Suprapubic skin (tissue), 4 donors: ENCODE results near the gene EYS. TPM values are rescaled to one million over a fixed set of nuclear protein-coding genes. Genes with fewer than 3 reads are reported as not detected.

Source experiments
- DNase-seq, 2 donors: peaks; one replicate each; pipeline ENCODE4 v3.0.0-alpha.2; 2019; ENCODE audit warnings: low spot score in 2 of 2
- H3K27ac ChIP-seq: fragments of 200-600 bp; sonication (generic); one replicate; pipeline ENCODE4 v1.5.1; 2019
- H3K27me3 ChIP-seq: fragments of 200-600 bp; sonication (generic); one replicate; pipeline ENCODE4 v1.5.1; 2019
- H3K36me3 ChIP-seq: fragments of 200-600 bp; sonication (generic); one replicate; pipeline ENCODE4 v1.5.1; 2019
- H3K4me1 ChIP-seq: fragments of 200-600 bp; sonication (generic); one replicate; pipeline ENCODE4 v1.5.1; 2019
- H3K4me3 ChIP-seq: fragments of 200-600 bp; sonication (generic); one replicate; pipeline ENCODE4 v1.5.1; 2019; ENCODE audit warnings: mild to moderate bottlenecking
- H3K9me3 ChIP-seq: fragments of 200-600 bp; sonication (generic); one replicate; pipeline ENCODE4 v1.5.1; 2019
- CTCF ChIP-seq, 2 donors: fragments of 200-600 bp in 1 of 2; fragments of 450-650 bp in 1 of 2; sonication (generic) in 1 of 2; IDR thresholded peaks; one replicate each; pipeline ENCODE4 v1.5.1; 2016 to 2019; ENCODE audit warnings: antibody characterized with exemption in 2 of 2, mild to moderate bottlenecking in 1 of 2, moderate library complexity in 1 of 2
- EP300 ChIP-seq: sonication (generic); formaldehyde crosslinking; IDR thresholded peaks from one replicate; pipeline ENCODE4 v1.6.1; 2017; ENCODE audit warnings: antibody characterized with exemption
- POLR2A ChIP-seq, 2 donors: fragments of 450-650 bp; IDR thresholded peaks; one replicate each; pipeline ENCODE4 v1.6.1; 2017; ENCODE audit warnings: antibody characterized with exemption in 2 of 2, mild to moderate bottlenecking in 2 of 2, moderate library complexity in 2 of 2
- POLR2AphosphoS5 ChIP-seq, 3 donors: sonication (generic); formaldehyde crosslinking; IDR thresholded peaks; one replicate each; pipeline ENCODE4 v1.6.1; 2017; ENCODE audit warnings: antibody characterized with exemption in 3 of 3
- WGBS: methylation state at CpG from one replicate; pipeline ENCODE4 v1.1.5; 2018; 5-methylcytosine and 5-hydroxymethylcytosine counted together
- total RNA-seq, 4 donors: library from RNA; depleted of rRNA; stranded (reverse); fragments of >200 nt; gene quantifications; one replicate each; pipeline ENCODE4 v1.1.0, GENCODE V29; 2016

EYS gene
- total RNA-seq, 4 donors from 2014 or later: not detected

- no peaks in the 10 kb centered on the region for H3K27me3 ChIP-seq
- WGBS: 73% methylated on average over 6 of the region's 6 CpGs
- TF ChIP-seq EP300 (no peak), POLR2AphosphoS5 (IDR thresholded peaks at IDR 0.05) (no peak), CTCF (IDR thresholded peaks at IDR 0.05) (no peak), POLR2A (IDR thresholded peaks at IDR 0.05) (no peak)
These were observed 1115.4 kb downstream of the EYS start for GRCh38 chr6:64591676-64592036.

GRCh38 chr6:64590965-64591675, 1115.9 kb downstream of the EYS start:
- TF ChIP-seq POLR2A (IDR thresholded peaks at IDR 0.05): no peak
- no peak for TF ChIP-seq CTCF (IDR thresholded peaks at IDR 0.05)
- TF ChIP-seq EP300: no peak
- no peak for TF ChIP-seq POLR2AphosphoS5 (IDR thresholded peaks at IDR 0.05)
- Histone ChIP-seq H3K4me3 (no peak overlapping the region), H3K27ac (no peak overlapping the region), H3K27me3 (no peaks in the 10 kb centered on the region), H3K36me3 (no peaks in the 10 kb centered on the region), H3K4me1 (no peaks in the 10 kb centered on the region), H3K9me3 (no peaks in the 10 kb centered on the region)
- WGBS: 65% methylated on average over 6 of the region's 6 CpGs
- no peak for DNase-seq

More at GRCh38 chr6:64591676-64592036, 1115.4 kb downstream of the EYS start:
- Histone ChIP-seq H3K4me3 (no peak overlapping the region), H3K4me1 (no peaks in the 10 kb centered on the region), H3K36me3 (no peaks in the 10 kb centered on the region), H3K9me3 (no peaks in the 10 kb centered on the region), H3K27ac (no peak overlapping the region)
- no peak for DNase-seq

- no peak overlapping the region for H3K27ac ChIP-seq
These were observed 1117.1 kb downstream of the EYS start for GRCh38 chr6:64589961-64590360.

GRCh38 chr6:64580346-64580745, 1126.7 kb downstream of the EYS start:
- Histone ChIP-seq H3K4me3 (no peak overlapping the region), H3K27ac (no peak overlapping the region), H3K4me1 (no peaks in the 10 kb centered on the region), H3K27me3 (no peaks in the 10 kb centered on the region), H3K36me3 (no peaks in the 10 kb centered on the region), H3K9me3 (no peaks in the 10 kb centered on the region)
- DNase-seq: no peak
- WGBS: 90% methylated on average over 1 of the region's 1 CpG
- TF ChIP-seq CTCF (IDR thresholded peaks at IDR 0.05) (no peak), POLR2A (IDR thresholded peaks at IDR 0.05) (no peak), EP300 (no peak), POLR2AphosphoS5 (IDR thresholded peaks at IDR 0.05) (no peak)

More at GRCh38 chr6:64589961-64590360, 1117.1 kb downstream of the EYS start:
- Histone ChIP-seq H3K27me3 (no peaks in the 10 kb centered on the region), H3K4me1 (no peaks in the 10 kb centered on the region), H3K36me3 (no peaks in the 10 kb centered on the region), H3K4me3 (no peak overlapping the region), H3K9me3 (no peaks in the 10 kb centered on the region)
- TF ChIP-seq POLR2A (IDR thresholded peaks at IDR 0.05): no peak
- no peak for TF ChIP-seq POLR2AphosphoS5 (IDR thresholded peaks at IDR 0.05)
- TF ChIP-seq EP300: no peak
- no peak for TF ChIP-seq CTCF (IDR thresholded peaks at IDR 0.05)
- WGBS: 84% methylated on average over 3 of the region's 3 CpGs
- DNase-seq: no peak

- H3K36me3 ChIP-seq: no peaks in the 10 kb centered on the region
- no peaks in the 10 kb centered on the region for H3K4me1 ChIP-seq
- no peak for DNase-seq
- WGBS: 80% methylated on average over 1 of the region's 1 CpG
- H3K27me3 ChIP-seq: no peaks in the 10 kb centered on the region
- H3K9me3 ChIP-seq: no peaks in the 10 kb centered on the region
- H3K27ac ChIP-seq: no peak overlapping the region
- TF ChIP-seq POLR2A (IDR thresholded peaks at IDR 0.05) (no peak), EP300 (no peak), POLR2AphosphoS5 (IDR thresholded peaks at IDR 0.05) (no peak), CTCF (IDR thresholded peaks at IDR 0.05) (no peak)
- no peak overlapping the region for H3K4me3 ChIP-seq
These were observed 1153.7 kb downstream of the EYS start for GRCh38 chr6:64553249-64553786.
